Measurements from ENCODE around the gene TCL1A.
A peak's percentile ranks its signal among the peaks of the same experiment; 100 is the strongest.

The TCL1A gene

DNA sequence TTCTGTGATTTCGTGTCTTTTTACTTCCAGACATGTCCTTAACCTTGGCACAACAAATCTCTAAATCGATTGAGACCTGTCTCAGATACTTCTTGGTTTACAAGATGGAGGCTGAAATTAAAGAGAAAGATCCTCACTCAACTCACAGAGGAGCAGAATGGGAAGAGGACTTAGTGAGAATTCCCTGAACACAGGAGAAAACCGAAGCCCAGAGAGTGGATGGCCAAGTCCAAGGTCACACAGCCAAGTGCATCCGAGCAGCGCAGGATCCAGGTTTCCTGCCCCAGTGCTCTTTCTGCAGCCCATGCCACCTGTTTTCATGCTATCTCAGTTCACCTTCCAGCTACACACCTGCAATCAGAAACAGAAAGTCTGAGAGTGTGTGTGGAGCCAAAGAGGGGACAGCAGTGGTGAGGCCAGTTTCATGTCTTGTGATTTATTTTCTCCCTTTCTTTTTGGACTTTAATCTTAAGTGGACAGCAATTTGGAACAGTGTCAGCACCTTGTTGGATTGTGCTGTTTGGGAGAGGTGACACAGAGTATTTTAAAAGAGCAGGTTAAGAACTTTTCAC is 50.6 kb downstream of the TCL1A start:
- no peaks in the 10 kb centered on the region for H3K36me3 ChIP-seq (ENCODE audit: control insufficient read depth, insufficient read depth, low read length)
- H3K4me3 ChIP-seq (replicated peaks; ENCODE audit: low read depth, low read length), result peak overlapping the region; percentile 35

GRCh38 chr14:95662376-95663186 is 51.3 kb downstream of the TCL1A start:
- no peak for DNase-seq (ENCODE audit: extremely low read depth, insufficient read length)
- no peaks in the 10 kb centered on the region for H3K27me3 ChIP-seq (replicated peaks; ENCODE audit: control insufficient read depth, insufficient read depth, low read length)
- H3K4me3 ChIP-seq (replicated peaks; ENCODE audit: low read depth, low read length), result peak overlapping the region; percentile 35
- H3K36me3 ChIP-seq (ENCODE audit: control insufficient read depth, insufficient read depth, low read length), result no peaks in the 10 kb centered on the region
- TF ChIP-seq CTCF (IDR thresholded peaks at IDR 0.05; ENCODE audit: insufficient read depth, low read length, poor library complexity, severe bottlenecking), result no peak

More for the DNA sequence above, 50.6 kb downstream of the TCL1A start:
- no peaks in the 10 kb centered on the region for H3K27me3 ChIP-seq (replicated peaks; ENCODE audit: control insufficient read depth, insufficient read depth, low read length)
- no peak for TF ChIP-seq CTCF (IDR thresholded peaks at IDR 0.05; ENCODE audit: insufficient read depth, low read length, poor library complexity, severe bottlenecking)
- DNase-seq (ENCODE audit: extremely low read depth, insufficient read length), result peak; percentile 59

GRCh38 chr14:95660651-95661515 is 53.0 kb downstream of the TCL1A start:
- Histone ChIP-seq H3K27me3 (replicated peaks; ENCODE audit: control insufficient read depth, insufficient read depth, low read length) (no peaks in the 10 kb centered on the region), H3K4me3 (replicated peaks; ENCODE audit: low read depth, low read length) (no peak overlapping the region), H3K36me3 (ENCODE audit: control insufficient read depth, insufficient read depth, low read length) (no peaks in the 10 kb centered on the region)
- DNase-seq (ENCODE audit: extremely low read depth, insufficient read length), result no peak
- no peak for TF ChIP-seq CTCF (IDR thresholded peaks at IDR 0.05; ENCODE audit: insufficient read depth, low read length, poor library complexity, severe bottlenecking)

DNA sequence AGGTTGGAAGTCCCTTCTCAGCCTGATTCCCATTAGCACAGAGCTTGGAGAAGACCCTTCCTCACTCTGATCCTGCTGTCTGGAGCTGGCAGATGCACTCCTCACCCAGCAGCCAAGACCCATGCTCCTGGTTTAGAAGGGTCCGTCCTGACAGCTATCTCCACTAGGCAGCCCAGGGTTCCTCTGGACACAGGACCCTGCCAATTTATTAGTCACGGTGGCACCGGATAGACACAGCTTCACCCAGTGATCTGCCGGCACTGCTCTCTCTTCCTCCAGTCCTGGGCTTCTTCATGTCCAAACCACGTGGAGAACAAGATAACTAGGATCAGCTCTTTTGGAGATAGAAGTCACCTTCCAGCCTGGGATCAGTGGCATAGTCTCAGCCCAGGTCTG is 53.9 kb downstream of the TCL1A start:
- no peaks in the 10 kb centered on the region for H3K27me3 ChIP-seq (replicated peaks; ENCODE audit: control insufficient read depth, insufficient read depth, low read length)
- DNase-seq (ENCODE audit: extremely low read depth, insufficient read length), result no peak
- no peak for TF ChIP-seq CTCF (IDR thresholded peaks at IDR 0.05; ENCODE audit: insufficient read depth, low read length, poor library complexity, severe bottlenecking)
- H3K36me3 ChIP-seq (ENCODE audit: control insufficient read depth, insufficient read depth, low read length), result no peaks in the 10 kb centered on the region
- H3K4me3 ChIP-seq (replicated peaks; ENCODE audit: low read depth, low read length), result no peak overlapping the region

Measured in GM06990 (cell line).